Hematopoietic multipotent progenitor cell treated with erythropoietin and hydrocortisone succinate and interleukin-3 and kit ligand, for 8 days (in vitro differentiated cells): Measurements from ENCODE around the gene CALML5.
A peak's percentile ranks its signal among the peaks of the same experiment; 100 is the strongest.
"Not testable (repeated sequence)": the region's sequence is repeated elsewhere in the genome, so short reads cannot be mapped to it uniquely, and the experiment has no call there.

Source experiments
- DNase-seq: peaks from one replicate; pipeline ENCODE4 v3.0.0-alpha.2; 2015

The CALML5 gene

DNA sequence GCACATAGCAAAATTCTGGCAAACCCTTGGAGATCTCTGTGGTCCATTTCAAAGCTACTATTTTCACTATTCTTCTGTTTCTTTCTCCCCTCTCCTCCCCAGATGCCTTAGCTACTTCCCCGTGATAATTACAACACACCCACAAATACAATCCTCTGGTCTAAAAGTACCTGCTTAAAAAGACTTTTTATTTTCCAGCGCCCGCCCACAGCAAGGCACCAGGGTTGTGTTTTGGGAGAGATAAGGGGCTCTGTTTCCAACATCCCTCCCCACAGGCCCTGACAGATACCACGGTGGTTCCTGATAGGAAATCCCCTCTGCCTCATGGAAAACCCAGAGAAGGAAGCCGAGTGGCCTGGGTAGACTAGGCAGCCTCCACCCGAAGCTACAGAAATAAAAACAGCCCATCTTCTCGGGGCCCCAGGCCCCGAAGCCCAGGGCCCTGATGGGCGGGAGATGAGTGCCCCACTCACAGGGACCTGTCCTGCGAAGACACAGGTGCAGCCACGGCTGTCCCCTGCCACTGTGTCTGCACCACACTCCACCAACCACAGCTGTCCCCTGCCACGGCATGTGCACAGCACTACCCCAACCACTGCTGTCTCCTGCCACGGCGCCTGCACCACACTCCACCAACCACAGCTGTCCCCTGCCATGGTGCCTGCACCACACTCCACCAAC, 19.7 kb downstream of the CALML5 start:
- peak; percentile 98 for DNase-seq

GRCh38 chr10:5478694-5479305, 20.6 kb downstream of the CALML5 start:
- DNase-seq: no peak

GRCh38 chr10:5477948-5478693, 21.2 kb downstream of the CALML5 start:
- peak; percentile 84 for DNase-seq

DNA sequence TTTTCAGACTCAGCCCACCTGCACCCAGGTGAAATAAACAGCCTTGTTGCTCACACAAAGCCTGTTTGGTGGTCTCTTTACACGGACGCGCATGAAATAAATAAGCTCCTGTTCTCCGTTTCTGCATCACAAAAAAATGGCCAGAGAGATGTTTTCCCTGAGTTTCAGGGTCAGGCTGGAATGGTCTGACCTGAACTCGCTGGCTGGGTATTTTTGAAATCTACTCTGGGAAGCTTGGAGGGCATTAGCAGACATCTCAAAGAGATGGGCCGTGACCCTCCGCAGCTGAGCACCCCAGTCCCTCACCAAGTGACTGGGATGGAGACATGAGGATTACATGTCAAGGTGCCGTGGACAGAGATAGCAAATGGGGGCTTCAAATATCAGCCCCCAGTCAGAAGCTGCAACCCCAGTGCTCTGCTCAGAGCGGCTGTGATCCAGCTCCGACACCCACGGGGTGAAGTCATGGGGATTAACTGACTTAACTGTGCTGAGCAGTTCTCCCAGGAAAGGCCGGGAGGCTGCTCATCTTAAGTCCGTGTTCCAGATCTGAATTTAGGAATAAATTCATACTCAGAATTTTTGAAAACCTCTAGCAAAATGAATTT, 22.3 kb downstream of the CALML5 start:
- DNase-seq: no peak

DNA sequence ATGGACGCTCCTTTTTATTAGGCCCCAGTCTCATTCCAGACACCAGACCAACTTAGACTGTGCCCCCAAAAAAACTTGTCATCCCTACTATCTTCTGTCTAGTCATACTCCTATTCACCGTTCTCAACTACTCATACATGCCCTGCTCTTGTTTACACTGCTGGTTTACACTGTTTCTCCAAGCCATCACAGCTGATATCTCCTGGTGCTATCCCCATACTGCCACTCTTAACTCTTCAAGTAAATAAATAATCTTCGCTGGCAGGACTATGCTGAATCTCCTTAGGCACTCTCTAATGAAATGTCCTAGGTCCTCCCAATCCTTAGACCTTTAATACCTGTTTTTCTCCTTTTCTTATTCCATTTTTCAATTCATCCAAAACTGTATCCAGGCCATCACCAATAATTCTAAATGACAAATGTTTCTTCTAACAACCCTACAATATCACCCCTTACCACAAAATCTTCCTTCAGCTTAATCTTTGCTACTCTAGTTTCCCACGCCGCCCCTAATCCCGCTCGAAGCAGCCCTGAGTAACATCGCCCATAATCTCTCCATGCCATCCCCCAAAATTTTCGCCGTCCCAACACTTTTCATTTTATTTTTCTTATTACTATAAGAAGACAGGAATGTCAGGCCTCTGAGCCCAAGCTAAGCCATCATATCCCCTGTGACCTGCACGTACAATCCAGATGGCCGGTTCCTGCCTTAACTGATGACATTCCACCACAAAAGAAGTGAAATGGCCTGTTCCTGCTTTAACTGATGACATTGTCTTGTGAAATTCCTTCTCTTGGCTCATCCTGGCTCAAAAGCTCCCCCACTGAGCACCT, 23.2 kb downstream of the CALML5 start:
- DNase-seq: not testable (repeated sequence)

DNA sequence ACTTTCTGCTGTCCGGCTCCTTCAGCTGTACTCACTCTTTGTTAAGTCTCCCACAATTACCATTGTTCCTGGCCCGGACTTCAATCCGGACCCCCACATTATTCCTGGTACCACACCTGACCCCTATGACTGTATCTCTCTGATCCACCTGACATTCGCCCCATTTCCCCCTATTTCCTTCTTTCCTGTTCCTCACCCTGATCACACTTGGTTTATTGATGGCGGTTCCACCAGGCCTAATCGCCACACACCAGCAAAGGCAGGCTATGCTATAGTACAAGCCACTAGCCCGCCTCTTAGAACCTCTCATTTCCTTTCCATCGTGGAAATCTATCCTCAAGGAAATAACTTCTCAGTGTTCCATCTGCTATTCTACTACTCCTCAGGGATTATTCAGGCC, 24.3 kb downstream of the CALML5 start:
- not testable (repeated sequence) for DNase-seq

GRCh38 chr10:5474642-5475041, 24.7 kb downstream of the CALML5 start:
- not testable (repeated sequence) for DNase-seq

- DNase-seq: no peak
Observed at GRCh38 chr10:5470062-5470751, 29.2 kb downstream of the CALML5 start.

DNA sequence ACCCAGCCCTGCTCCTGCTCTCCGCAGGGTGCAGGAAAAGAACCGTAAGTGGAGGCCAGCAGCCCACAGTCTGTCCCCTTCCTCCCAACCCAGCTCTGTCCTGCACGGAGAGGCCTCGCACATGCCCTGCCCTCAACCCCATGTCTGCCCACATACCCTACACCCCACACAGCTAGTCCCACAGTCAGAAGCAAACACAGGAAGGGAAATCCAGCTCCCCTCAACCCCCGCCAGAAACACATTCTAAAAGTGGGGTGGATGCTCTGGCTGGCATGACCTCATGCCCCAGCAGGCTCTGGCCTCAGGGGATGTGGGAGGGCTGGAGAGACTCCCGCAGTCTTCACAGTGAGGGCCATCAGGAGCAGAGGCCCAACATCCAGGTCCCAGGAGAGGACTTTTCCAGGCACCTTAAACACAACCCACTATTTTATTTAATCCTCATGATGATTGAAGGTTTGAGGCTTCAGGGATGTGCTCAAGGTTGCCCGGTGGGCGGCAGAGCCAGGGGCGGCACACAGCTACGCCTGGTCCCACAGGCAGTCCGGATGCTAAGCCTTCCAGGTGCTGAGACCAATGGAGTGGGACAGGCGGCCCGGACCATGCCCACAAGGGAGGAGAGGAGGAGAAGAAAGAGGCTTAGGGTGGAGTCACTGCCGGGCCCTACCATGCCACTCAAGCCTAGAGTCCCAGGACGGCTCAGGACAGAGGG, 29.9 kb downstream of the CALML5 start:
- DNase-seq: no peak

DNA sequence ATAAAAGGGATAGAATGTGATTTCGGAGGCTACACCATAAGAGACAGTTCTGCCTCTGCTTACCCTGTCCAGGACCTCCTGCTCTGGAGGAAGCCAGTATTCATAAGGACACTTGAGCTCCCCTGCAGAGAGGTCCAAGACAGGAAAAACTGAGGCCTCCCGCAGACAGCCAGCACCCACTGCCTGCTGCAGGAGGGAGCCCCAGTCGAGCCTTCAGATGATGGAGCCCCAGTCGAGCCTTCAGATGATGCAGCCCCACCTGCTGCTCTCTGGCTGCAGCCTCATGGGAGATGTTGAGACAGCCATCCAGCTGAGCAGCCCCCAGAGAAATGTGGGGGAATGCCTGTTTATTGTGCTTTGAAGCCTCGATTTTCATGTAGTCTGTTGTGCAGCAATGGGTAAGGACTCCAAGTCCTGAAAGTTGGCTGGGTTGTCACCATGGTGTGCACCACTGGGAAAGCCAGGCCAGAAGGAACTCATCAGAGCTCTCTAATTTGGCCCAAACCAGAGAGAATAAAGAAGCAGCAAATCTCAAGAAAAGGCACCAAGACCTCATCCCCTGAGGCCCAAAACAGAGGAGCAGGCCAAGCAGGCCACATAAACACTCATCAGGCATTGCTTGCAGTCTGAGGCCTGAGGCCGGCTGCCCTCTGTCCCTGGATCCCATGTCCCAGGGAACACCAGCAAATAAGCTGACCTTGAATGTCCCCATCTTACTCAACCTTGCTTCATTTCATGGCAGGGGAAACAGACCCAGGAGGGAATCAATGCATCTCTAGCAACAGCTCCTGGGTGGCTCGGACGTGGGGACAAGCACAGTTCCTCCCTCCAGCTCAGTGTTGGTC, 30.9 kb downstream of the CALML5 start:
- no peak for DNase-seq

- no peak for DNase-seq
Observed at GRCh38 chr10:5467634-5468255, 31.6 kb downstream of the CALML5 start.

DNA sequence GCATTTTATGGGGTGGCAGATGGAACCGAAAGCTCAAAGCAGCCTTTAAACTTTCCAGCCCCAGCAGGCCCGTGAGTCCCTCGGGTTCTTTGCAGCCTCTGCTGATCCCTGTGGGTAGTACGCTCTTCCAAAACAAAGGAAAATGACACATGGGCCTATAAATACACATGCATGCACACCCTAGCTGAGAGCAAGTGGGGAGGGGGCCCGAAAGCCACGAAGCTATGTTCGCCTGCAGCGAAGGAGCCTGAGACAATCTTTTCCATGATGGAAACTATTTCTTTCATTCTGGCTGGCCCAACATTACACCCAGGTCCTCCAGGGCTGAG, 32.2 kb downstream of the CALML5 start:
- DNase-seq: no peak

DNA sequence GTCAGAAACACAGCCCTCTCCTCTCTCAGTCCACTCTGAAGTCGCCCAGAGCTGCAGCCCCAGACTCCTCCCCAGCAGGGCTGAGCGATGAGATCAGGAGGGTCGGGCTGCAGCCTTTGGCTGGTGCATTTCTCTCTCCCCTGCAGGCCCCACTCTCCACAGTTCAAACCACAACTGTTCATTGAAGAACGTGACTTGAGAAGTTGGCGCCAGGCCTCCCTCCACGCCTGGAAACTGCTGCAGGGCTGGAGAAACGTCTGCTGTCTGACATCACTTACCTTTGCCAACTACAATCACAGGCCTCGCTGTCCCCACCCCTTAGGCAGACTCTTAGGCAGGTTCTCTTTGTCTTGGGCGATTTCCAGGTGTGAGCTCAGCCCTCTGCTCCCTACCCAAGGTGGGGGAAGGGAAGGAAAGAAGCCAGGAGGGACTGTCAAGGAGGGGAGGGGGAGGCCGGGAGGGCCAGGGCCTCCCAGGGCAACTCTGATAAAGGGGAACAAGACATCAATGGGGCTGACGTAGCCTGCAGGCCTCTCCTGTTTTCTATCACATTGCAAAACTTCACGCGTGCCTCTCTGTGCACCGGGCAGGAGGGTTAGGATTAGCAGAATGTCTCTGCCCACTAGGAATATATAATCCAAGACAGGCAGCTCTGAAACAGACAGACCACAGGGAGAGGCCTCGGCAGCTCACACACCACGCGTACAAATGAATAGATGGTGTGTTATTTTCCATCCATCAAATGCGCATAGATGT, 32.7 kb downstream of the CALML5 start:
- no peak for DNase-seq

DNA sequence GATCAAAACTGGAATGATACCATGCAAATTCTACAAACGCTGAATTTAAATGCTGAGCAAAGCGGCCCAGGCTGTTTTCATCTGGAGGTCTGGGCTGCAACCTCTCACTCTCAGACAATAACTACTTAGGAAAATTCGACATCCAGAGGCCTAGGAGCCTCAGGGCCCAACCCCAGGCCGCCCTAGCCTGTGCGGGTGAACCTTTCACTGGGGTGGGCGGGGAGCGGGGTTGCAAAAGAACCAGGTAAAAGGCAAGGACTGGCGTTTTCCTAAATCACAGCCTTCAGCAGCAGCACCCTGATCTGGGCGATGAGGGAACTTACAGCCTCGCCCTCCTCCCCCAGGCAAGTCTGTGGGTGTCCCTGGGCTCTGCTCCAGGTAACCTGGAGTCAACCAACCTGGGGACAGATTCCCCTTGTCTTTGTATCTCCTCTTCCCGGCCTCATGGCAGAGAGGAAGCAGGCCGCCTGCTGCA, 33.4 kb downstream of the CALML5 start:
- DNase-seq: no peak

DNA sequence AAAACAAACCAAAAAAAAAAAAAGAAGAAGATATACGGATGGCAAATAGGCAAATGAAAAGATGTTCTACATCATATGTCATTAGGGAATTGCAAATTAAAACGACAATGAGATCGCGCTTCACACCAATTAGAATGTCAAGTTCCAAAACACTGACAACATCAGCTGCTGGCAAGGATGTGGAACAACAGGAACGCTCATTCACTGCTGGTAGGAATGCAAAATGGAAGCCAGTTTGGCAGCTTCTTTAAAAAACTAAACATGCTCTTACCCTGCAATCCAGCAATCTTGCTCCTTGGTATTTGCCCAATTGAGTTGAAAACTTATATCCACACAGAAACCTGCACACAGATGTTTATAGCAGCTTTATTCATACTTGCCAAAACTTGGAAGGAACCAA, 34.8 kb downstream of the CALML5 start:
- no peak for DNase-seq

DNA sequence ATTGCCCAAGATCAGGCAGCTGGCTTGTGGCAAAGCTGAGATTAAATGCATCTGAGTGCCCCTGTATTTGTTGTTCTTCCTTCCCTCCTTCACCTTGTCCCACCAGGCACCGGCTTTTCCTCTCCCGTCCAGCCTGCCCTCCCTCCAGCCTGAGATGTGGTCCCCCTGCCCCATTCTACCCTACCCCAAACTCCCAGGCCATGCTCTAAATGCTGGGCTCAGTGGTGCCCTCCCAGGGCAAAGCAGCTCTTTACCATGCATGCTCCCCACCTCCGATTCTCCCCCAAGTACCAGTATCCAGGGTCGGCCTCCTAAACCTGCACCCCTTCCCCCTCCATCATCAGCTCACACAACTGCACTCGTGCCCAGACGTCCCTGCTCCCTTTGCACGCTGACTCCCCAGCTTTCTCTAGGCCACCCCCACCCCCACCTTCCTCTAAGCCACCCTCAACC, 36.5 kb downstream of the CALML5 start:
- no peak for DNase-seq

GRCh38 chr10:5461914-5462840, 37.2 kb downstream of the CALML5 start:
- DNase-seq: peak; percentile 88

GRCh38 chr10:5461203-5461588, 38.2 kb downstream of the CALML5 start:
- DNase-seq: no peak
